Activated naive CD8-positive, alpha-beta T cell treated with anti-CD3 and anti-CD28 coated beads, Interleukin-2, amount 10 ng/mL, durations not matched to agents 7 days and 5 days (primary cell): ENCODE data around the gene DEGS2. TPM values are rescaled to one million over a fixed set of nuclear protein-coding genes. Genes with fewer than 3 reads are reported as not detected.
"Not testable (repeated sequence)": the region's sequence is repeated elsewhere in the genome, so short reads cannot be mapped to it uniquely, and the experiment has no call there.

Experiments used
- ATAC-seq: fragments of 150-1000 bp; cut with Tn5 transposase; one replicate; pipeline ENCODE4 v1.10.0; 2021; ENCODE audit warnings: low read depth, moderate library complexity
- POLR2A ChIA-PET: fragments of 350-600 bp; sonication (Branson Sonifier 250); formaldehyde crosslinking; loops from one replicate; lab custom pipeline; 2021; ENCODE audit warnings: antibody characterized with exemption; lab: Charles Lee
- DNase-seq: peaks from one replicate; pipeline ENCODE4 v3.0.0; 2021
- H3K27ac Mint-ChIP-seq: one replicate; pipeline ENCODE4 v1.8.0; 2022; ENCODE audit warnings: mild to moderate bottlenecking, mixed read lengths
- H3K27me3 Mint-ChIP-seq: one replicate; pipeline ENCODE4 v1.8.0; 2022; ENCODE audit warnings: mild to moderate bottlenecking, moderate library complexity, mixed read lengths
- H3K36me3 Mint-ChIP-seq: one replicate; pipeline ENCODE4 v1.8.0; 2021; ENCODE audit warnings: mild to moderate bottlenecking, mixed read lengths
- H3K4me1 Mint-ChIP-seq: one replicate; pipeline ENCODE4 v1.8.0; 2021; ENCODE audit warnings: mixed read lengths
- H3K4me3 Mint-ChIP-seq: one replicate; pipeline ENCODE4 v1.8.0; 2022; ENCODE audit warnings: mild to moderate bottlenecking, moderate library complexity, mixed read lengths
- H3K9me3 Mint-ChIP-seq: one replicate; pipeline ENCODE4 v1.8.0; 2021; ENCODE audit warnings: mixed read lengths
- total RNA-seq, 2 experiments: library from RNA; stranded (reverse); gene quantifications; one replicate each; pipeline ENCODE4 v1.2.3, GENCODE V29; 2021

The DEGS2 gene
- total RNA-seq, 2 experiments from 2014 or later, result 0.14 to 0.28 TPM

GRCh38 chr14:100192672-100193416 lies 33.4 kb upstream of the DEGS2 start:
- POLR2A ChIA-PET, result interaction anchor here (0.5 to 3.7 kb wide), 16 partner anchors 9 to 210 kb away, joined by 3 to 31 read pairs (median 4); no protein-coding TSS in a partner anchor
- Mint-ChIP-seq H3K36me3 (no peaks in the 10 kb centered on the region), H3K9me3 (no peaks in the 10 kb centered on the region), H3K27me3 (no peaks in the 10 kb centered on the region), H3K4me3 (peak overlapping the region; percentile 75), H3K4me1 (peaks cover 8% of the 10 kb centered on the region), H3K27ac (peak overlapping the region; percentile 93)
- ATAC-seq (peak; percentile 100), DNase-seq (peak; percentile 99)

- no peaks in the 10 kb centered on the region for H3K36me3 Mint-ChIP-seq
Measured at GRCh38 chr14:100192250-100192671, 32.8 kb upstream of the DEGS2 start.

GRCh38 chr14:100191584-100192249 lies 32.3 kb upstream of the DEGS2 start:
- no peak for DNase-seq
- ATAC-seq, result no peak
- H3K4me1 Mint-ChIP-seq, result peaks cover 8% of the 10 kb centered on the region
- peak overlapping the region; percentile 30 for H3K27ac Mint-ChIP-seq
- H3K27me3 Mint-ChIP-seq, result no peaks in the 10 kb centered on the region
- POLR2A ChIA-PET, result interaction anchor here (1.8 to 3.7 kb wide), 4 partner anchors 30 to 130 kb away, joined by 3 to 31 read pairs (median 12); no protein-coding TSS in a partner anchor
- H3K9me3 Mint-ChIP-seq, result no peaks in the 10 kb centered on the region
- no peaks in the 10 kb centered on the region for H3K36me3 Mint-ChIP-seq
- H3K4me3 Mint-ChIP-seq, result no peak overlapping the region

More at GRCh38 chr14:100192250-100192671, 32.8 kb upstream of the DEGS2 start:
- DNase-seq (no peak), ATAC-seq (no peak)
- Mint-ChIP-seq H3K4me3 (peak overlapping the region; percentile 75), H3K9me3 (no peaks in the 10 kb centered on the region), H3K4me1 (peaks cover 8% of the 10 kb centered on the region), H3K27me3 (no peaks in the 10 kb centered on the region), H3K27ac (peak overlapping the region; percentile 93)
- POLR2A ChIA-PET, result interaction anchor here (0.9 to 3.7 kb wide), 13 partner anchors 13 to 209 kb away, joined by 3 to 31 read pairs (median 5); no protein-coding TSS in a partner anchor

GRCh38 chr14:100190126-100190525 lies 30.7 kb upstream of the DEGS2 start:
- peaks cover 13% of the 10 kb centered on the region for H3K4me1 Mint-ChIP-seq
- POLR2A ChIA-PET, result interaction anchor here (0.6 kb wide), 1 partner anchor 59 kb away, joined by 3 read pairs; no protein-coding TSS in a partner anchor

GRCh38 chr14:100188392-100189030 lies 29.1 kb upstream of the DEGS2 start:
- H3K36me3 Mint-ChIP-seq, result no peaks in the 10 kb centered on the region
- H3K27ac Mint-ChIP-seq, result no peak overlapping the region
- H3K9me3 Mint-ChIP-seq, result no peaks in the 10 kb centered on the region
- POLR2A ChIA-PET, result no interaction called here
- peaks cover 11% of the 10 kb centered on the region for H3K4me1 Mint-ChIP-seq
- ATAC-seq (no peak), DNase-seq (no peak)
- no peaks in the 10 kb centered on the region for H3K27me3 Mint-ChIP-seq
- H3K4me3 Mint-ChIP-seq, result no peak overlapping the region

More at GRCh38 chr14:100190126-100190525, 30.7 kb upstream of the DEGS2 start:
- Mint-ChIP-seq H3K36me3 (no peaks in the 10 kb centered on the region), H3K27ac (no peak overlapping the region), H3K27me3 (no peaks in the 10 kb centered on the region), H3K4me3 (no peak overlapping the region), H3K9me3 (no peaks in the 10 kb centered on the region)
- no peak for ATAC-seq
- DNase-seq, result no peak

GRCh38 chr14:100187247-100187833 lies 27.9 kb upstream of the DEGS2 start:
- H3K4me3 Mint-ChIP-seq, result no peak overlapping the region
- DNase-seq (no peak), ATAC-seq (no peak)
- H3K36me3 Mint-ChIP-seq, result no peaks in the 10 kb centered on the region
- peaks cover 6% of the 10 kb centered on the region for H3K4me1 Mint-ChIP-seq
- H3K27ac Mint-ChIP-seq, result no peak overlapping the region
- POLR2A ChIA-PET, result interaction anchor here (0.6 to 0.7 kb wide), 2 partner anchors 11 to 84 kb away, joined by 3 to 4 read pairs; no protein-coding TSS in a partner anchor
- H3K9me3 Mint-ChIP-seq, result no peaks in the 10 kb centered on the region
- no peaks in the 10 kb centered on the region for H3K27me3 Mint-ChIP-seq

GRCh38 chr14:100181876-100182551 lies 22.6 kb upstream of the DEGS2 start:
- H3K27ac Mint-ChIP-seq, DNase-seq, POLR2A ChIA-PET, H3K4me1 Mint-ChIP-seq, H3K27me3 Mint-ChIP-seq, H3K4me3 Mint-ChIP-seq, H3K36me3 Mint-ChIP-seq, ATAC-seq, H3K9me3 Mint-ChIP-seq: not testable (repeated sequence)

- H3K9me3 Mint-ChIP-seq, DNase-seq, H3K36me3 Mint-ChIP-seq, H3K4me1 Mint-ChIP-seq, H3K27me3 Mint-ChIP-seq, ATAC-seq, H3K4me3 Mint-ChIP-seq, H3K27ac Mint-ChIP-seq, POLR2A ChIA-PET: not testable (repeated sequence)
Measured at GRCh38 chr14:100180671-100181070, 21.2 kb upstream of the DEGS2 start.

- ATAC-seq (no peak), DNase-seq (no peak)
- Mint-ChIP-seq H3K9me3 (no peaks in the 10 kb centered on the region), H3K36me3 (no peaks in the 10 kb centered on the region), H3K27ac (no peak overlapping the region), H3K27me3 (peaks cover 8% of the 10 kb centered on the region), H3K4me1 (no peaks in the 10 kb centered on the region), H3K4me3 (no peak overlapping the region)
- POLR2A ChIA-PET, result no interaction called here
Measured at GRCh38 chr14:100178691-100179090, 19.2 kb upstream of the DEGS2 start.

GRCh38 chr14:100176811-100177327 lies 17.4 kb upstream of the DEGS2 start:
- H3K4me3 Mint-ChIP-seq, result no peak overlapping the region
- POLR2A ChIA-PET, result no interaction called here
- ATAC-seq, result no peak

GRCh38 chr14:100173353-100173752 lies 13.9 kb upstream of the DEGS2 start:
- peaks cover 1% of the 10 kb centered on the region for H3K4me1 Mint-ChIP-seq
- no peaks in the 10 kb centered on the region for H3K36me3 Mint-ChIP-seq
- ATAC-seq, result no peak
- POLR2A ChIA-PET, result no interaction called here
- no peak overlapping the region for H3K27ac Mint-ChIP-seq
- no peak overlapping the region for H3K4me3 Mint-ChIP-seq
- H3K9me3 Mint-ChIP-seq, result no peaks in the 10 kb centered on the region
- peaks cover 14% of the 10 kb centered on the region for H3K27me3 Mint-ChIP-seq
- DNase-seq, result no peak

More at GRCh38 chr14:100176811-100177327, 17.4 kb upstream of the DEGS2 start:
- DNase-seq, result no peak
- H3K27me3 Mint-ChIP-seq, result peaks cover 11% of the 10 kb centered on the region
- H3K36me3 Mint-ChIP-seq, result no peaks in the 10 kb centered on the region
- no peaks in the 10 kb centered on the region for H3K4me1 Mint-ChIP-seq
- no peaks in the 10 kb centered on the region for H3K9me3 Mint-ChIP-seq
- no peak overlapping the region for H3K27ac Mint-ChIP-seq

GRCh38 chr14:100172811-100173210 lies 13.4 kb upstream of the DEGS2 start:
- H3K27ac Mint-ChIP-seq, result no peak overlapping the region
- H3K4me3 Mint-ChIP-seq, result no peak overlapping the region
- H3K36me3 Mint-ChIP-seq, result no peaks in the 10 kb centered on the region
- H3K9me3 Mint-ChIP-seq, result no peaks in the 10 kb centered on the region
- peaks cover 14% of the 10 kb centered on the region for H3K27me3 Mint-ChIP-seq
- peaks cover 1% of the 10 kb centered on the region for H3K4me1 Mint-ChIP-seq
- no peak for DNase-seq
- ATAC-seq, result no peak
- POLR2A ChIA-PET, result no interaction called here
